ENCODE data around the gene APOL2. TPM values are rescaled to one million over a fixed set of nuclear protein-coding genes. Genes with fewer than 3 reads are reported as not detected.
"Not testable (repeated sequence)": the region's sequence is repeated elsewhere in the genome, so short reads cannot be mapped to it uniquely, and the experiment has no call there.

APOL2 gene
- total and polyA plus RNA-seq, 4 donors: 26.4 to 62.8 (median 36.3) TPM

GRCh38 chr22:36232715-36233401, 6.5 kb downstream of the APOL2 start:
- DNase-seq: no peak
- no peaks in the 10 kb centered on the region for H3K27me3 ChIP-seq (ENCODE audit: control insufficient read depth in 1 of 2, insufficient read depth in 2 of 2, low read length in 1 of 2)
- ATAC-seq (ENCODE audit: low FRiP score): peak; percentile 5
- H3K27ac ChIP-seq (ENCODE audit: low read depth in 1 of 2, low read length in 2 of 2): no peak overlapping the region
- H3K9me3 ChIP-seq (ENCODE audit: control insufficient read depth, low read length): no peaks in the 10 kb centered on the region
- no peak overlapping the region for H3K4me3 ChIP-seq (ENCODE audit: low read length in 2 of 2)
- no peaks in the 10 kb centered on the region for H3K4me1 ChIP-seq (ENCODE audit: control insufficient read depth in 1 of 2, insufficient read depth in 2 of 2, low read length in 2 of 2)
- intact Hi-C loops (cut with DNase I): no loop called here
- H3K36me3 ChIP-seq (ENCODE audit: control insufficient read depth in 1 of 2, insufficient read depth in 2 of 2, low read length in 1 of 2): no peaks in the 10 kb centered on the region
- 83 to 84% methylated on average over 13 of the region's 13 CpGs for WGBS, 2 donors

GRCh38 chr22:36231051-36231450, 8.3 kb downstream of the APOL2 start:
- H3K27me3 ChIP-seq (ENCODE audit: control insufficient read depth in 1 of 2, insufficient read depth in 2 of 2, low read length in 1 of 2); DNase-seq; H3K27ac ChIP-seq (ENCODE audit: low read depth in 1 of 2, low read length in 2 of 2); H3K9me3 ChIP-seq (ENCODE audit: control insufficient read depth, low read length); intact Hi-C loops (cut with DNase I); H3K36me3 ChIP-seq (ENCODE audit: control insufficient read depth in 1 of 2, insufficient read depth in 2 of 2, low read length in 1 of 2); H3K4me1 ChIP-seq (ENCODE audit: control insufficient read depth in 1 of 2, insufficient read depth in 2 of 2, low read length in 2 of 2); H3K4me3 ChIP-seq (ENCODE audit: low read length in 2 of 2); ATAC-seq (ENCODE audit: low FRiP score): not testable (repeated sequence)
- WGBS, 2 donors: 71 to 77% methylated on average over 5 of the region's 5 CpGs

GRCh38 chr22:36229649-36230048, 9.7 kb downstream of the APOL2 start:
- 86 to 88% methylated on average over 3 of the region's 3 CpGs for WGBS, 2 donors
- H3K4me3 ChIP-seq (ENCODE audit: low read length in 2 of 2); DNase-seq; H3K27me3 ChIP-seq (ENCODE audit: control insufficient read depth in 1 of 2, insufficient read depth in 2 of 2, low read length in 1 of 2); intact Hi-C loops (cut with DNase I); H3K36me3 ChIP-seq (ENCODE audit: control insufficient read depth in 1 of 2, insufficient read depth in 2 of 2, low read length in 1 of 2); H3K4me1 ChIP-seq (ENCODE audit: control insufficient read depth in 1 of 2, insufficient read depth in 2 of 2, low read length in 2 of 2); ATAC-seq (ENCODE audit: low FRiP score); H3K27ac ChIP-seq (ENCODE audit: low read depth in 1 of 2, low read length in 2 of 2); H3K9me3 ChIP-seq (ENCODE audit: control insufficient read depth, low read length): not testable (repeated sequence)

- ATAC-seq (ENCODE audit: low FRiP score): no peak
- intact Hi-C loops (cut with DNase I): no loop called here
- peaks cover 0 to 4% of the 10 kb centered on the region in 2 donors for H3K36me3 ChIP-seq (ENCODE audit: control insufficient read depth in 1 of 2, insufficient read depth in 2 of 2, low read length in 1 of 2)
- no peak overlapping the region for H3K27ac ChIP-seq (ENCODE audit: low read depth in 1 of 2, low read length in 2 of 2)
- no peak for DNase-seq
- H3K4me1 ChIP-seq (ENCODE audit: control insufficient read depth in 1 of 2, insufficient read depth in 2 of 2, low read length in 2 of 2): no peaks in the 10 kb centered on the region
- H3K27me3 ChIP-seq (ENCODE audit: control insufficient read depth in 1 of 2, insufficient read depth in 2 of 2, low read length in 1 of 2): no peaks in the 10 kb centered on the region
- no peak overlapping the region for H3K4me3 ChIP-seq (ENCODE audit: low read length in 2 of 2)
- no peaks in the 10 kb centered on the region for H3K9me3 ChIP-seq (ENCODE audit: control insufficient read depth, low read length)
- WGBS, 2 donors: 58 to 62% methylated on average over 7 of the region's 7 CpGs
These were observed 10.4 kb downstream of the APOL2 start for GRCh38 chr22:36228944-36229343.

- ATAC-seq (ENCODE audit: low FRiP score); H3K4me3 ChIP-seq (ENCODE audit: low read length in 2 of 2); H3K36me3 ChIP-seq (ENCODE audit: control insufficient read depth in 1 of 2, insufficient read depth in 2 of 2, low read length in 1 of 2); intact Hi-C loops (cut with DNase I); H3K27me3 ChIP-seq (ENCODE audit: control insufficient read depth in 1 of 2, insufficient read depth in 2 of 2, low read length in 1 of 2); H3K27ac ChIP-seq (ENCODE audit: low read depth in 1 of 2, low read length in 2 of 2); DNase-seq; H3K9me3 ChIP-seq (ENCODE audit: control insufficient read depth, low read length); H3K4me1 ChIP-seq (ENCODE audit: control insufficient read depth in 1 of 2, insufficient read depth in 2 of 2, low read length in 2 of 2): not testable (repeated sequence)
- 89 to 93% methylated on average over 1 of the region's 1 CpG for WGBS, 2 donors
These were observed 11.0 kb downstream of the APOL2 start for GRCh38 chr22:36228369-36228768.

GRCh38 chr22:36227806-36228205, 11.5 kb downstream of the APOL2 start:
- Histone ChIP-seq H3K4me3 (ENCODE audit: low read length in 2 of 2) (no peak overlapping the region), H3K27ac (ENCODE audit: low read depth in 1 of 2, low read length in 2 of 2) (no peak overlapping the region), H3K36me3 (ENCODE audit: control insufficient read depth in 1 of 2, insufficient read depth in 2 of 2, low read length in 1 of 2) (peaks cover 0 to 4% of the 10 kb centered on the region in 2 donors), H3K27me3 (ENCODE audit: control insufficient read depth in 1 of 2, insufficient read depth in 2 of 2, low read length in 1 of 2) (no peaks in the 10 kb centered on the region), H3K4me1 (ENCODE audit: control insufficient read depth in 1 of 2, insufficient read depth in 2 of 2, low read length in 2 of 2) (no peaks in the 10 kb centered on the region), H3K9me3 (ENCODE audit: control insufficient read depth, low read length) (no peaks in the 10 kb centered on the region)
- whole genome bisulfite sequencing, 2 donors: 92% methylated on average over 8 of the region's 8 CpGs
- DNase-seq (no peak), ATAC-seq (ENCODE audit: low FRiP score) (no peak)
- intact Hi-C loops (cut with DNase I): no loop called here

- H3K4me3 ChIP-seq (ENCODE audit: low read length in 2 of 2): no peak overlapping the region
- no peak for DNase-seq
- no peaks in the 10 kb centered on the region for H3K27me3 ChIP-seq (ENCODE audit: control insufficient read depth in 1 of 2, insufficient read depth in 2 of 2, low read length in 1 of 2)
- intact Hi-C loops (cut with DNase I): no loop called here
- no peak overlapping the region for H3K27ac ChIP-seq (ENCODE audit: low read depth in 1 of 2, low read length in 2 of 2)
- no peaks in the 10 kb centered on the region for H3K9me3 ChIP-seq (ENCODE audit: control insufficient read depth, low read length)
- 93 to 94% methylated on average over 9 of the region's 9 CpGs for WGBS, 2 donors
- ATAC-seq (ENCODE audit: low FRiP score): no peak
- H3K4me1 ChIP-seq (ENCODE audit: control insufficient read depth in 1 of 2, insufficient read depth in 2 of 2, low read length in 2 of 2): no peaks in the 10 kb centered on the region
- peaks cover 0 to 4% of the 10 kb centered on the region in 2 donors for H3K36me3 ChIP-seq (ENCODE audit: control insufficient read depth in 1 of 2, insufficient read depth in 2 of 2, low read length in 1 of 2)
These were observed 11.9 kb downstream of the APOL2 start for GRCh38 chr22:36227396-36227795.

GRCh38 chr22:36226189-36226588, 13.1 kb downstream of the APOL2 start:
- Histone ChIP-seq H3K9me3 (ENCODE audit: control insufficient read depth, low read length) (no peaks in the 10 kb centered on the region), H3K27me3 (ENCODE audit: control insufficient read depth in 1 of 2, insufficient read depth in 2 of 2, low read length in 1 of 2) (no peaks in the 10 kb centered on the region), H3K4me1 (ENCODE audit: control insufficient read depth in 1 of 2, insufficient read depth in 2 of 2, low read length in 2 of 2) (no peaks in the 10 kb centered on the region), H3K36me3 (ENCODE audit: control insufficient read depth in 1 of 2, insufficient read depth in 2 of 2, low read length in 1 of 2) (peaks cover 0 to 4% of the 10 kb centered on the region in 2 donors), H3K27ac (ENCODE audit: low read depth in 1 of 2, low read length in 2 of 2) (no peak overlapping the region), H3K4me3 (ENCODE audit: low read length in 2 of 2) (no peak overlapping the region)
- WGBS, 2 donors: 90 to 92% methylated on average over 5 of the region's 5 CpGs
- intact Hi-C loops (cut with DNase I): no loop called here
- ATAC-seq (ENCODE audit: low FRiP score): no peak
- DNase-seq: no peak

GRCh38 chr22:36225333-36225922, 13.9 kb downstream of the APOL2 start:
- Histone ChIP-seq H3K36me3 (ENCODE audit: control insufficient read depth in 1 of 2, insufficient read depth in 2 of 2, low read length in 1 of 2) (peaks cover 0 to 4% of the 10 kb centered on the region in 2 donors), H3K27ac (ENCODE audit: low read depth in 1 of 2, low read length in 2 of 2) (no peak overlapping the region), H3K9me3 (ENCODE audit: control insufficient read depth, low read length) (no peaks in the 10 kb centered on the region), H3K4me1 (ENCODE audit: control insufficient read depth in 1 of 2, insufficient read depth in 2 of 2, low read length in 2 of 2) (no peaks in the 10 kb centered on the region), H3K27me3 (ENCODE audit: control insufficient read depth in 1 of 2, insufficient read depth in 2 of 2, low read length in 1 of 2) (no peaks in the 10 kb centered on the region), H3K4me3 (ENCODE audit: low read length in 2 of 2) (no peak overlapping the region)
- DNase-seq: no peak
- WGBS, 2 donors: 84 to 85% methylated on average over 9 of the region's 9 CpGs
- no peak for ATAC-seq (ENCODE audit: low FRiP score)
- intact Hi-C loops (cut with DNase I): no loop called here
